Activated CD4-positive, alpha-beta T cell treated with anti-CD3 and anti-CD28 coated beads for 36 hours (primary cell): ENCODE measurements around the gene GNA15. TPM values are rescaled to one million over a fixed set of nuclear protein-coding genes. Genes with fewer than 3 reads are reported as not detected.

Experiments used
- ATAC-seq: fragments of 200-7000 bp; cut with Tn5 transposase; one replicate; pipeline ENCODE4 v1.10.0; 2021; ENCODE audit warnings: mild to moderate bottlenecking, moderate library complexity
- CTCF ChIA-PET: fragments of 350-600 bp; sonication (Branson Sonifier 250); formaldehyde crosslinking; loops from one replicate; lab custom pipeline; 2021; ENCODE audit warnings: antibody characterized with exemption; lab: Charles Lee
- POLR2A ChIA-PET: fragments of 350-600 bp; sonication (Branson Sonifier 250); formaldehyde crosslinking; loops from one replicate; lab custom pipeline; 2021; ENCODE audit warnings: antibody characterized with exemption, inconsistent platforms; lab: Charles Lee
- DNase-seq: peaks from one replicate; pipeline ENCODE4 v3.0.0-alpha.2; 2020
- H3K27ac Mint-ChIP-seq: one replicate; pipeline ENCODE4 v1.8.0; 2021; ENCODE audit warnings: mixed read lengths
- H3K27me3 Mint-ChIP-seq: one replicate; pipeline ENCODE4 v1.8.0; 2021; ENCODE audit warnings: mixed read lengths
- H3K36me3 Mint-ChIP-seq: one replicate; pipeline ENCODE4 v1.8.0; 2021; ENCODE audit warnings: low read depth, mixed read lengths
- H3K4me1 Mint-ChIP-seq: one replicate; pipeline ENCODE4 v1.8.0; 2021; ENCODE audit warnings: mixed read lengths
- H3K4me3 Mint-ChIP-seq: one replicate; pipeline ENCODE4 v1.8.0; 2021; ENCODE audit warnings: mild to moderate bottlenecking, moderate library complexity, mixed read lengths
- H3K9me3 Mint-ChIP-seq: one replicate; pipeline ENCODE4 v1.8.0; 2021; ENCODE audit warnings: low read depth, mixed read lengths
- intact Hi-C, 2 experiments: fragments of 100-400 bp; cut with DNase I in 1 of 2; cut with micrococcal nuclease in 1 of 2; formaldehyde crosslinking; loops; one replicate each; pipeline versions ENCODE4 v1.14.2 to v1.15.1; 2022 to 2024; cut with DNase I, micrococcal nuclease
- total RNA-seq, 2 experiments: library from RNA; stranded (reverse); gene quantifications; one replicate each; pipeline ENCODE4 v1.2.3, GENCODE V29; 2021

GNA15 gene
- total RNA-seq, 2 experiments from 2014 or later = 64.9 to 70.9 TPM

DNA sequence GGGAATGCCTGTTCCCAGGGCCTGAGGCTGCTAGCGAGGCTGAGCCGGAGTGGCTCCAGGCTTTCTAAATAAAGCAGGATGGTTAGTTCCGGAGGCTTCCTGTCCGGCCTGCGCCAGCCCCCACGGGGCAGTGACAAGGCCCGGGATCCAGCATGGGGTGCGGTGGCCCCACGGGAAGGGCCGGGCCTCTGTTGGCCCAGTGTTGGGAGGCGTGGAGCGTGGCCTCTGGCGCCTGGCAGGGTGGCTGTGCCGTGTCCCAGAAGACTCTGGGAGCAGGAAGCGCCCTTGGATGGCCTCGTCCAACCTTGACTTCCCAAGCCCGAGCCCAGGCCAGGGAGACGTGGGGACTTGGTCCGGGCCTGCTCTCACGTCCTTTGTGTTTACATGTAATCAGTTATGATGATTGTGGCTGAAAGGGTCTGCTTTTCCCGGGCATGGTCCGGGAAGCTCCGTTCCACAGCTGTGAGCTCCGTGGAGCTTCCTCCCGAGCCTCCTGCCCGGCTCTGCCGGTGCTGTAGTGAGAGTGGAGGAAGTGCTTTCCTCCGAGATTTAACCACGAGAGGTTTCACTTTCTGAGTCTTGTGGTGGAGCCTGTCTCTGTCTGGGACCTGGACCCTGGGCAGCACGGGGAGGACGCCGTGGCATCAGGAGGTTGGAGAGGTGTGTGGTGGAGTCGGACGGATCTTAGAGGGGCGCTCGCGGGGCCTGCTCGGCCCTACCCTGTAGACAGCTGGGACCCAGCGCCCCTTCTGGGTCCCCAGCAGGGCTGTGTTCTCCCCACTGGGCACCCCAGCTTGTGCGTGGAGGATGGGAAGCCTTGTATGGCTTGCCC lies 37.1 kb upstream of the GNA15 start:
- POLR2A ChIA-PET = interaction anchor here (0.6 kb wide), 1 partner anchor 19 kb away, joined by 5 read pairs; no protein-coding TSS in a partner anchor
- no peaks in the 10 kb centered on the region for H3K9me3 Mint-ChIP-seq
- peaks cover 29% of the 10 kb centered on the region for H3K4me1 Mint-ChIP-seq
- intact Hi-C loops = no loop called here
- DNase-seq (no peak), ATAC-seq (no peak)
- no peaks in the 10 kb centered on the region for H3K36me3 Mint-ChIP-seq
- CTCF ChIA-PET = interaction anchor here (1.1 kb wide), 1 partner anchor 10 kb away, joined by 4 read pairs; no protein-coding TSS in a partner anchor
- no peaks in the 10 kb centered on the region for H3K27me3 Mint-ChIP-seq
- H3K27ac Mint-ChIP-seq = no peak overlapping the region
- peak overlapping the region; percentile 45 for H3K4me3 Mint-ChIP-seq

DNA sequence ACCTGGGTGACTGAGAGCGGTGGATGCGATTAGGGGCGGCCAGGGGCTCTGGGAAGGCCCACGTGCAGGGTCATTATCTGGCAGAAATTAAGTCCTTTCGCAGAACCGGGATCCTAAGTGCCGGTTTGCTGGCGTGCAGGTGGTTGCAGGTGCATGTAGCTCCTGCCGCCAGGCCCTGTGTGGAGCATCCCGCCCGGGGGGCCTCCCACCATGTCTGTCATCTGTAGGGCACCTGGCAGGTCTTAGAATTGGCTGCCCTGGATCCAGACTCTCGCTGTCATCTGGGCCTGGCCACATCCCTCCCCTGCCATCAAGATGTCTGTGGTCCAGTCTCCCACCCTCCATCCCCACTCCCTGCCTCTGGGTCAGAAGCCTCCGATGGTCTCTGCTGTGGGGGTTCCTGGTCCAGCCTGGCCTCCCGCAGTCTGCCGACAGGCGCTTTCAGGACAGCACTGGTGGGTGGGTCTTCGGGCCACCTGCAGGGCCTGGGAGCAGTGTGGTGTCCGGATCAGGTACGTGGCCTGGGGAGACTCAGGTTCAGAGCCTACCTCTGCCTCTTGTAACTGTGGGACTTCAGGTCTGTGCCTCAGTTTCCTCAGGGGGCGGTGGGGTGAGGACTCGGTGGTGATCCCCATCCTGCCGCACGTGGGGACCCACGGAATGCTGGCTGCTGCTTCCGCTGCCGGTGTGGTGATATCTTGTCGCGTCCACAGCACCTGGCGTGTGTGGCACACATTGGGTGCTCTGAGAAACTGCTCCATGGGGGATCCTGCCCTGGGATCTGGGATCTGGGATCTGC lies 36.3 kb upstream of the GNA15 start:
- H3K9me3 Mint-ChIP-seq = no peaks in the 10 kb centered on the region
- peaks cover 34% of the 10 kb centered on the region for H3K4me1 Mint-ChIP-seq
- no peak for DNase-seq
- no peak overlapping the region for H3K4me3 Mint-ChIP-seq
- no peaks in the 10 kb centered on the region for H3K27me3 Mint-ChIP-seq
- intact Hi-C loops = loop anchor here in 1 of 2 experiments (10.0 kb wide), 1 partner anchor 455 kb away; no protein-coding TSS in a partner anchor
- ChIA-PET CTCF (interaction anchor here (1.1 to 1.4 kb wide), 2 partner anchors 10 to 149 kb away, joined by 3 to 4 read pairs; no protein-coding TSS in a partner anchor), POLR2A (interaction anchor here (0.6 kb wide), 1 partner anchor 18 kb away, joined by 5 read pairs; no protein-coding TSS in a partner anchor)
- H3K36me3 Mint-ChIP-seq = no peaks in the 10 kb centered on the region
- no peak overlapping the region for H3K27ac Mint-ChIP-seq
- no peak for ATAC-seq

DNA sequence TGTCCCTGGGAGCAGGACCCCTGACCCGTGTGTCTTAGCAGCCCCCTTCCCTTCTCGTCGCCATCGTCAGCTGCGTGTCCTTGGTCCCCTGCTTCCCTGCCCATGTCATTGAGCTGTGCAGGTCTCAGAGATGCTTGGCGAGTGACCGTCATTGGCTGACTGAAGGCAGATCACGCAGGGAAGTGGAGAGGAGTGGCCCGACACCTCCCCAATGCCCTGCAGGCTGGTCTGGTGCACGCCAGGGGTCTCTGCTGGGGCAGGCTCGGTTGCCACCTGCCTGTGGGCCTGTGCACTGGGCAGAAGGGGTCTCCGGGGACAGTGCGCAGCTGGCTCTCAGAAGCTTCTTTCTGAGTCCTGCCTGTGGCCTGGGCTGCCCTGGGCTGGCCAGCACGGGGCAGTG lies 35.5 kb upstream of the GNA15 start:
- Mint-ChIP-seq H3K27ac (no peak overlapping the region), H3K4me3 (no peak overlapping the region), H3K36me3 (no peaks in the 10 kb centered on the region), H3K27me3 (no peaks in the 10 kb centered on the region), H3K4me1 (peaks cover 31% of the 10 kb centered on the region), H3K9me3 (no peaks in the 10 kb centered on the region)
- CTCF ChIA-PET = interaction anchor here (0.6 to 1.4 kb wide), 2 partner anchors 150 to 284 kb away, joined by 3 to 4 read pairs; no protein-coding TSS in a partner anchor
- ATAC-seq (no peak), DNase-seq (no peak)
- POLR2A ChIA-PET = no interaction called here
- intact Hi-C loops = loop anchor here in 1 of 2 experiments (10.0 kb wide), 1 partner anchor 456 kb away; no protein-coding TSS in a partner anchor

GRCh38 chr19:3100747-3101730 lies 34.8 kb upstream of the GNA15 start:
- intact Hi-C loops = loop anchor here in 1 of 2 experiments (10.0 kb wide), 1 partner anchor 456 kb away; no protein-coding TSS in a partner anchor

DNA sequence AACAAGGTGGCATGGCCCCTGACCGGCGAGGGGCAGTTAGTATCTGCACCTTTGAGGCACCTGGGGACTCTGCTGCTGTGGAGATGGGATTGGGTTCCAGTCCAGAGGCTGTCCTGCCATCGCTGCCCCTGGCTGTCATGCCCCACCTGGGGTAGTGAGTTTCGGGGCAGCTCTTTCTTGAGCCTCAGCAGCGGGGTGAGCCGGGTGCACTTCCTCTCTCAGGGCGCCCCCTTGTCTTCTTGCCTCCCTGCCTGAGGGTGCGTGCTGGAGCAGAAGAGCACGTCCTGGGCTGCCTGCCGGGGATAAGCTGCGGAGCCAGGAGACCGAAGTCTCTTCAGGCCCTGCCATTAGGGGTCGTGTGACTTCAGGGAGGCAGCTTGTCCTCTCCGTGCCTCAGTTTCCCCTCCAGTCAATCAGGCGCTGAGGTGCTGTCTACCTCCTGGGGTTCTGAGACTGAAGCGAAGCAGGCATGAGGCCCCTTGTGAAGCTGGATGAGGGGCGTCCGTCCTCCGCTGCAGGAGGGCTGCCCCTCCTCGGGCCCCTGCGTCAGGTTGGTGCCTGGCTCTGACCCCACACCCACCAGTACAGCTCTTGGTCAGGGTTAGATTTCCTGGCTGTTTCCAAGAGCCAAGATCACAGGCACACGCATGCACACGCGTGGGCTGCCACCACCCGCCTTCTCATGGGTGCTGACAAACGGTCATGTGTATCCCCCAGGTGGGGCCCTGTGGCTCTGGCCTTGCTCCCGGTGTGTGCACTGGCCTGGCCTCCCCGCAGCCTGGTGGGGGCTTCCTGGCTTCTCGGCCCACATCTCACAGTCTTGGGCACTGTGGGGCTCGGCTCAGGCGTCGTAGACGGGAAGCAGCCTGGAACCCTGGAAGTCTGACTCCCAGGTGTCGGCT lies 33.3 kb upstream of the GNA15 start:
- ChIA-PET CTCF (interaction anchor here (0.9 to 4.1 kb wide), 5 partner anchors 15 to 215 kb away, joined by 3 to 28 read pairs (median 4); no protein-coding TSS in a partner anchor), POLR2A (interaction anchor here (1.0 kb wide), 1 partner anchor 67 kb away, joined by 3 read pairs; no protein-coding TSS in a partner anchor)
- no peak overlapping the region for H3K4me3 Mint-ChIP-seq
- DNase-seq = no peak
- intact Hi-C loops = loop anchor here in 1 of 2 experiments (10.0 kb wide), 1 partner anchor 458 kb away; no protein-coding TSS in a partner anchor
- ATAC-seq = no peak
- no peaks in the 10 kb centered on the region for H3K9me3 Mint-ChIP-seq
- H3K4me1 Mint-ChIP-seq = peaks cover 18% of the 10 kb centered on the region
- H3K27ac Mint-ChIP-seq = no peak overlapping the region
- no peaks in the 10 kb centered on the region for H3K36me3 Mint-ChIP-seq
- H3K27me3 Mint-ChIP-seq = no peaks in the 10 kb centered on the region

More at GRCh38 chr19:3100747-3101730, 34.8 kb upstream of the GNA15 start:
- DNase-seq (no peak), ATAC-seq (no peak)
- Mint-ChIP-seq H3K36me3 (no peaks in the 10 kb centered on the region), H3K27me3 (no peaks in the 10 kb centered on the region), H3K4me1 (peaks cover 24% of the 10 kb centered on the region), H3K9me3 (no peaks in the 10 kb centered on the region), H3K27ac (no peak overlapping the region), H3K4me3 (no peak overlapping the region)
- ChIA-PET POLR2A (no interaction called here), CTCF (interaction anchor here (0.6 to 4.1 kb wide), 3 partner anchors 137 to 283 kb away, joined by 3 to 28 read pairs (median 4); no protein-coding TSS in a partner anchor)

DNA sequence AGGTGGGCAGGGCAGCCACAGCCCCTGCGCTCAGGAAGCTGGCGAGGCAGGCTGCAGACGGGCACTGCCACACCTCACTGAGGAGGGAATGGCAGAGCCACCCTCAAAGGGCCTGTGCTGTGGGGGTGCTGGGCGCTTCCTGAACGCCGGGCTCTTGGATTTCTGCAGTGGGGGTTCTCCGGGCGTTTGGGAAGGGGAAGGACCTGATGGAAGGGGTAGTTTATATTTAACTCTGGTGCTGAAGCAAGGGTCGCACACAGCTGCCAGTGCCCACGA lies 31.2 kb upstream of the GNA15 start:
- Mint-ChIP-seq H3K9me3 (no peaks in the 10 kb centered on the region), H3K27me3 (no peaks in the 10 kb centered on the region), H3K36me3 (no peaks in the 10 kb centered on the region), H3K4me3 (no peak overlapping the region), H3K27ac (no peak overlapping the region), H3K4me1 (peaks cover 10% of the 10 kb centered on the region)
- ATAC-seq (no peak), DNase-seq (no peak)
- POLR2A ChIA-PET = no interaction called here
- intact Hi-C loops = loop anchor here (1.0 to 10.0 kb wide), 3 partner anchors 28 to 460 kb away; no protein-coding TSS in a partner anchor
- CTCF ChIA-PET = interaction anchor here (1.1 to 4.1 kb wide), 21 partner anchors 10 to 217 kb away, joined by 3 to 28 read pairs (median 6); partner anchors contain the start of gene TLE6

DNA sequence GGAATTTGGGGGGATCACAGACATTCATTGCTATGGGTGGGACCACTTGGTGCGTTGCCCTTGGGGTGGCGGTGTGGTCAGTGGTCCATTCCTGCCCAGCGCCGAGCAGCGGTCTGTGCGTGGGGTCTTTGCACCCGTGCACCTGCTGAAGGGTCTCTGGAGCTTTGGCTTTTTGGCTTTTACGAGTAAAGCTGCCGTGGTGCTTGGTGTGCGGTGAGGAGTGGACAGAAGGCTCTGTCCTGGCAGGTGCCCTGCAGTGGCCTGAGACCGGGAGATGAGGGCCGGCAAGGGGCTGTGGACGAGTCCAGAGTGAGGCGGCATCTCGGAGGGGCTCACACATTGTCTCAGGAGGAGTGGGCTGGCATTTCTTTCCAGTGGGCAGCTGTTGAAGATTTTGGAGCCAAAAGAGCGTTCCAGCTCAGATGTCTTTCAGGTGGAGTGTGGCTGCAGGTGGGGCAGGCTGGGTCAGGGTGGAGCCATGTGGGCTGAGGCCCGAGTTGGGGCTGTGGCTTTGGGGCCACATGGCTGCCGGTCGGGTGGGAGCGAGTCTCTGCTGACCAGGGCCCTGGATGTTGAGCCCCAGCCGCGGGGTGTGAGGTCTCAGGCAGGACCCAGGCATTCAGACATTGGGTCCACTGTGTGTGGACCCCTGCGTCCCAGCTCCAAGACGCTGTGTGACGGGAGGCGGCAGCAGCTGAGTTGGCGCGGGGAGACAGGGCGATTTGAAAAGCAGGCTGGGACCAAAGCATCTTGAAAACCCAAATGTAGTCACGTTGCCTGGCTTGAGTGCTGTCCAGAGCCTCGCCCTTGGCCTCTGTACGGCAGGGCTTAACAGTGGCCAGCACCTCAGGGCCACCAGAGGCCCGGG lies 30.0 kb upstream of the GNA15 start:
- ChIA-PET CTCF (interaction anchor here (0.6 to 4.1 kb wide), 6 partner anchors 8 to 1396 kb away, joined by 3 to 28 read pairs (median 4); no protein-coding TSS in a partner anchor), POLR2A (no interaction called here)
- Mint-ChIP-seq H3K9me3 (no peaks in the 10 kb centered on the region), H3K4me1 (peaks cover 8% of the 10 kb centered on the region), H3K27me3 (no peaks in the 10 kb centered on the region), H3K4me3 (no peak overlapping the region), H3K36me3 (no peaks in the 10 kb centered on the region), H3K27ac (no peak overlapping the region)
- intact Hi-C loops = loop anchor here (5.0 to 10.0 kb wide), 2 partner anchors 39 to 461 kb away; no protein-coding TSS in a partner anchor
- no peak for DNase-seq
- no peak for ATAC-seq

DNA sequence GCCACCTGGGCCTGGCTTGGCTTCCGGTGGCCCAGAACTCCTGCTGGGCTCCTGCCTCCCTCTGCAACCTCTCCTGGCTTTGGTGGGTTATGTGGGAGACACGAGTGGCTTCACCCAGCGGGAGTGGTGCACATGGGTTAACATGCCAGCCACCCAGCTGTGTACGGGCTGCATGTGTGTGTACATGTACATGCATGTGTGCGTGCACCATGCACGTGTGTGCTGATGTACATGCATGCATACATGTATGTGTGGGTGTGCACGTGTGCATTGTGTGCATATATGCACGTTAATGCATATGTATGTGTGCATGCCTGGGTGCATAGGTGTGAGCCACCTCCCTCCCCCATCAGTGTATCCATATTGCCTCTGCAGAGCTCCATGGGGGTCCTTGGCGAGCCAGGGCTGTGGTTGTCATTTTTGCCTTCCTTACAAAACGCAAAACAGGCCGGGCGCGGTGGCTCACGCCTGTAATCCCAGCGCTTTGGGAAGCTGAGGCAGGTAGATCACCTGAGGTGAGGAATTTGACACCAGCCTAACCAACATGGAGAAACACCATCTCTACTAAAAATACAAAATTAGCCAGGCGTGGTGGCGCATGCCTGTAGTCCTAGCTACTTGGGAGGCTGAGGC lies 29.2 kb upstream of the GNA15 start:
- Mint-ChIP-seq H3K9me3 (no peaks in the 10 kb centered on the region), H3K36me3 (no peaks in the 10 kb centered on the region), H3K27ac (no peak overlapping the region), H3K27me3 (no peaks in the 10 kb centered on the region), H3K4me3 (no peak overlapping the region), H3K4me1 (peaks cover 8% of the 10 kb centered on the region)
- DNase-seq = no peak
- ATAC-seq = no peak
- intact Hi-C loops = loop anchor here (5.0 to 10.0 kb wide), 2 partner anchors 39 to 462 kb away; no protein-coding TSS in a partner anchor
- ChIA-PET CTCF (interaction anchor here (0.6 to 1.1 kb wide), 5 partner anchors 9 to 1124 kb away, joined by 3 to 4 read pairs (median 3); no protein-coding TSS in a partner anchor), POLR2A (no interaction called here)
